Uterus (tissue), 4 donors: Measurements from ENCODE around the gene PCDHGB3. TPM values are rescaled to one million over a fixed set of nuclear protein-coding genes. Genes with fewer than 3 reads are reported as not detected.
"Not testable (repeated sequence)": the region's sequence is repeated elsewhere in the genome, so short reads cannot be mapped to it uniquely, and the experiment has no call there.

Source experiments
- DNase-seq, 2 donors: peaks; one replicate each; pipeline ENCODE4 v3.0.0-alpha.2; 2019 to 2020
- H3K27ac ChIP-seq, 2 donors: fragments of 200-600 bp; sonication (generic); 1 replicate in 1 of 2; 2 replicates in 1 of 2; pipeline ENCODE4 v1.5.1; 2016 to 2018
- H3K27me3 ChIP-seq, 2 donors: fragments of 200-600 bp; sonication (generic); one replicate each; pipeline ENCODE4 v1.5.1; 2018 to 2019; ENCODE audit warnings: control low read depth in 1 of 2
- H3K36me3 ChIP-seq, 2 donors: fragments of 200-600 bp; sonication (generic); one replicate each; pipeline ENCODE4 v1.5.1; 2019; ENCODE audit warnings: control low read depth in 1 of 2
- H3K4me1 ChIP-seq, 2 donors: fragments of 200-600 bp; sonication (generic); one replicate each; pipeline ENCODE4 v1.5.1; 2018 to 2019; ENCODE audit warnings: control low read depth in 1 of 2
- H3K4me3 ChIP-seq, 2 donors: fragments of 200-600 bp; sonication (generic); 1 replicate in 1 of 2; 2 replicates in 1 of 2; pipeline ENCODE4 v1.5.1; 2018 to 2019; ENCODE audit warnings: mild to moderate bottlenecking in 1 of 2
- H3K9me3 ChIP-seq, 2 donors: fragments of 200-600 bp; sonication (generic); one replicate each; pipeline ENCODE4 v1.5.1; 2019; ENCODE audit warnings: control low read depth in 1 of 2
- CTCF ChIP-seq, 4 experiments: fragments of 200-600 bp in 2 of 4; fragments of 450-650 bp in 2 of 4; sonication (generic) in 2 of 4; IDR thresholded peaks; one replicate each; pipeline ENCODE4 v1.5.1; 2016 to 2019; ENCODE audit warnings: antibody characterized with exemption in 4 of 4, mild to moderate bottlenecking in 2 of 4, moderate library complexity in 1 of 4
- POLR2A ChIP-seq, 2 donors: fragments of 450-650 bp; IDR thresholded peaks; one replicate each; pipeline ENCODE4 v1.6.1; 2016; ENCODE audit warnings: antibody characterized with exemption in 2 of 2, mild to moderate bottlenecking in 1 of 2, moderate library complexity in 1 of 2
- intact Hi-C: fragments of 100-400 bp; cut with DNase I; formaldehyde crosslinking; loops from one replicate; pipeline ENCODE4 v1.15.1; 2023; ENCODE audit warnings: low total_unique reads
- total RNA-seq, 4 donors: library from RNA; depleted of rRNA in 3 of 4; stranded (reverse); fragments of >200 nt in 3 of 4; gene quantifications; one replicate each; pipeline versions ENCODE4 v1.1.0 to v1.2.4, GENCODE V29; 2014 to 2023
- donor health status: DM: yes; HTN: yes; CAD: no.

PCDHGB3 gene
- total RNA-seq, 4 donors from 2014 or later = 0.59 to 14.1 (median 8.1) TPM

GRCh38 chr5:141343242-141343952 lies 26.6 kb upstream of the PCDHGB3 start, which contains the start of gene PCDHGA3:
Gene PCDHGA3 (plus strand): TSS chr5:141343829. CDS start chr5:141344034, 205 bp downstream.
- Histone ChIP-seq H3K27me3 (no peaks in the 10 kb centered on the region), H3K4me3 (peak within 1 kb of the TSS in 1 of 2 donors; percentile 5), H3K4me1 (no peaks in the 10 kb centered on the region), H3K9me3 (peaks cover 3 to 58% of the 10 kb centered on the region in 2 donors), H3K36me3 (no peaks in the 10 kb centered on the region), H3K27ac (no peak within 1 kb of the TSS)
- TF ChIP-seq CTCF (IDR thresholded peaks at IDR 0.05) (no peak), POLR2A (IDR thresholded peaks at IDR 0.05) (no peak)
- no peak for DNase-seq
- intact Hi-C loops = no loop called here

GRCh38 chr5:141343953-141344463 lies 26.0 kb upstream of the PCDHGB3 start:
- Histone ChIP-seq H3K27me3 (no peaks in the 10 kb centered on the region), H3K4me1 (no peaks in the 10 kb centered on the region), H3K27ac (no peak overlapping the region), H3K4me3 (peak overlapping the region in 1 of 2 donors; percentile 5), H3K36me3 (no peaks in the 10 kb centered on the region), H3K9me3 (peaks cover 3 to 52% of the 10 kb centered on the region in 2 donors)
- no peak for TF ChIP-seq CTCF (IDR thresholded peaks at IDR 0.05)
- TF ChIP-seq POLR2A (IDR thresholded peaks at IDR 0.05) = no peak
- DNase-seq = no peak
- intact Hi-C loops = no loop called here

GRCh38 chr5:141345327-141345726 lies 24.7 kb upstream of the PCDHGB3 start:
- peaks cover 3 to 44% of the 10 kb centered on the region in 2 donors for H3K9me3 ChIP-seq
- H3K27ac ChIP-seq = no peak overlapping the region
- no peak for DNase-seq
- no peak overlapping the region for H3K4me3 ChIP-seq
- no peaks in the 10 kb centered on the region for H3K4me1 ChIP-seq
- intact Hi-C loops = no loop called here
- no peak for TF ChIP-seq CTCF (IDR thresholded peaks at IDR 0.05)
- no peak for TF ChIP-seq POLR2A (IDR thresholded peaks at IDR 0.05)
- H3K27me3 ChIP-seq = no peaks in the 10 kb centered on the region
- H3K36me3 ChIP-seq = no peaks in the 10 kb centered on the region

- H3K4me1 ChIP-seq, intact Hi-C loops, H3K36me3 ChIP-seq, H3K4me3 ChIP-seq, DNase-seq, H3K27ac ChIP-seq, H3K27me3 ChIP-seq: not testable (repeated sequence)
- H3K9me3 ChIP-seq = peaks cover 3 to 47% of the 10 kb centered on the region in 2 donors
Measured at GRCh38 chr5:141346017-141346416, 24.0 kb upstream of the PCDHGB3 start.

GRCh38 chr5:141349917-141350619 lies 20.0 kb upstream of the PCDHGB3 start, which contains the start of gene PCDHGB1:
Gene PCDHGB1 (plus strand): TSS chr5:141350099. CDS start chr5:141350261, 162 bp downstream.
- Histone ChIP-seq H3K9me3 (peaks cover 0 to 53% of the 10 kb centered on the region in 2 donors), H3K27me3 (no peaks in the 10 kb centered on the region), H3K36me3 (no peaks in the 10 kb centered on the region), H3K4me1 (no peaks in the 10 kb centered on the region), H3K27ac (no peak within 1 kb of the TSS), H3K4me3 (no peak within 1 kb of the TSS)
- TF ChIP-seq CTCF (IDR thresholded peaks at IDR 0.05) (no peak), POLR2A (IDR thresholded peaks at IDR 0.05) (no peak)
- no peak for DNase-seq
- intact Hi-C loops = no loop called here
